ENCODE data around the gene APOOL.
"Not testable (repeated sequence)": the region's sequence is repeated elsewhere in the genome, so short reads cannot be mapped to it uniquely, and the experiment has no call there.

The APOOL gene

DNA sequence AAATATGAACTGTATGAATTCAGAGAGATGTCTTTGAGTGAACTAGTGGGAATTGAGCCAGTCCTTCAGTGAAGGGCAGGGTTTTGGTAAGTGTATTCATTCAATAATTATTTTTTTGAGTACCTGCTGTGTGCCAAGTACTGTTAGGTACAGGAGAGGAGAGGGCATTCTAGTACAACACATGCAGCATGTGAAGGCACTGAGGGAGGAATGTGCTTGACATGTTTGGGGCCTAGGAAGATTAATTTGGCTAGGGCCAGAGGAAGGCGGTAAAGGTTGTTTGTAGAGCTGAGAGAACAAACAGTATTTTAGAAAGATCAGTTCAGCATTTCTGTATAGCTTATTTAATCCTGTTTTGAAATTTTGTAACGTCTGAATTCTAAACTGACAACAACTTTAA, 27.8 kb downstream of the APOOL start:
- TF ChIP-seq, protein P1, sequence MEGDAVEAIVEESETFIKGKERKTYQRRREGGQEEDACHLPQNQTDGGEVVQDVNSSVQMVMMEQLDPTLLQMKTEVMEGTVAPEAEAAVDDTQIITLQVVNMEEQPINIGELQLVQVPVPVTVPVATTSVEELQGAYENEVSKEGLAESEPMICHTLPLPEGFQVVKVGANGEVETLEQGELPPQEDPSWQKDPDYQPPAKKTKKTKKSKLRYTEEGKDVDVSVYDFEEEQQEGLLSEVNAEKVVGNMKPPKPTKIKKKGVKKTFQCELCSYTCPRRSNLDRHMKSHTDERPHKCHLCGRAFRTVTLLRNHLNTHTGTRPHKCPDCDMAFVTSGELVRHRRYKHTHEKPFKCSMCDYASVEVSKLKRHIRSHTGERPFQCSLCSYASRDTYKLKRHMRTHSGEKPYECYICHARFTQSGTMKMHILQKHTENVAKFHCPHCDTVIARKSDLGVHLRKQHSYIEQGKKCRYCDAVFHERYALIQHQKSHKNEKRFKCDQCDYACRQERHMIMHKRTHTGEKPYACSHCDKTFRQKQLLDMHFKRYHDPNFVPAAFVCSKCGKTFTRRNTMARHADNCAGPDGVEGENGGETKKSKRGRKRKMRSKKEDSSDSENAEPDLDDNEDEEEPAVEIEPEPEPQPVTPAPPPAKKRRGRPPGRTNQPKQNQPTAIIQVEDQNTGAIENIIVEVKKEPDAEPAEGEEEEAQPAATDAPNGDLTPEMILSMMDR (IDR thresholded peaks at IDR 0.05): no peak
- TF ChIP-seq ZFX (IDR thresholded peaks at IDR 0.05; ENCODE audit: borderline replicate concordance): no peak

DNA sequence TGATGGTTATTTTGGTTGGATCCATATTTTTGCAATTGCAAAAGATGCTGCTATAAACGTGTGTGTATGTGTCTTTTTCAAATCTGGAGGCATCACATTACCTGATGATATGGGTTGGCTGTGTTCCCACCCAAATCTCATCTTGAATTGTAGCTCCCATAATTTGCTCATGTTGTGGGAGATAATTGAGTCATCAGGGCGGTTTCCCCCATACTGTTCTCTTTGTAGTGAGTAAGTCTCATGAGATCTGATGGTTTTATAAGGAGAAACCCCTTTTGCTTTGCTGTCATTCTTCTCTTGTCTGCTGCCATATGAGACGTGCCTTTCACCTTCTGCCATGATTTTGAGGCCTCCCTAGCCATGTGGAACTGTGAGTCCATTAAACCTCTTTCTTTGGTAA, 33.4 kb downstream of the APOOL start:
- no peak overlapping the region for H3K27ac ChIP-seq
- TF ChIP-seq, protein P1 (IDR thresholded peaks at IDR 0.05): no peak
- TF ChIP-seq ZFX (IDR thresholded peaks at IDR 0.05; ENCODE audit: borderline replicate concordance): no peak

More for the DNA sequence above, 27.8 kb downstream of the APOOL start:
- H3K27ac ChIP-seq: no peak overlapping the region

DNA sequence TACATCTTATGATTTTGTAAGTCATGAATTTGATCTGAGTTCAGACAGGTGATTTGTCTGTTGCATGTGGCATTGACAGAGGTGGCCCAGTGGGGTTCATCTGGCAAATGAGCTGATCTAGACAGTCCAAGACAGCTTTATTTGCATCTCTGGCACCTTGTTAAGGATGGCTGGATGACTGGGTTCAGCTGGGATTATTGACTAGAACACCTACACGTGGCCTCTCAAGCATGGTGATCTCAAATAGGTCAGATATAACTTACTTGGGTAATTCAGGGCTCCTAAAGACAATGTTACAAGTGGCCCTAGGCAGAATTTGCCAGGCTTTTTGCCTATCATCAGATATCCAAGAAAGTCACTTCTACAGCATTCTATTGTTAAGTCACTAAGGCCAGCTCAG, 48.0 kb downstream of the APOOL start:
- TF ChIP-seq ZFX (IDR thresholded peaks at IDR 0.05; ENCODE audit: borderline replicate concordance): no peak
- TF ChIP-seq, protein P1 (IDR thresholded peaks at IDR 0.05): no peak

DNA sequence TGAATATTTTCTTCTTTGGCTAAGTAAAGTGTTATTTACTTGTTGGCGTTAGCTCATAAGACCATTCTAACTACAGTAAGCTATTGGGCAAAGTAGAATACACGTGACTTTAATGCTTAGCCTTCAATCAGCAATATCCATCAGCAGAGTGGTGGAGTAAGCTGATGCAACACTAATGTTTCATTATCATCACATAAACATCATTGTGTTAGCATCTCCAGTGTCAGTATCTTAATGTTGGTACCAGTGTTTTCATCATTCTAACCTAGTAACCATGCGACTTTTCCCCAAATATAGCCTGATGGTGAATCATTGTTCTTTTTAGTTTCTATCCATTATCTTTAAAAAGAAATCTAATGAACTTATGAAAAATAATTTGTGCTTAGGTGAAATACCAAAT, 48.5 kb downstream of the APOOL start:
- H3K27ac ChIP-seq: no peak overlapping the region
- TF ChIP-seq, protein P1 (IDR thresholded peaks at IDR 0.05): no peak
- TF ChIP-seq ZFX (IDR thresholded peaks at IDR 0.05; ENCODE audit: borderline replicate concordance): no peak

More for the DNA sequence above, 48.0 kb downstream of the APOOL start:
- no peak overlapping the region for H3K27ac ChIP-seq

DNA sequence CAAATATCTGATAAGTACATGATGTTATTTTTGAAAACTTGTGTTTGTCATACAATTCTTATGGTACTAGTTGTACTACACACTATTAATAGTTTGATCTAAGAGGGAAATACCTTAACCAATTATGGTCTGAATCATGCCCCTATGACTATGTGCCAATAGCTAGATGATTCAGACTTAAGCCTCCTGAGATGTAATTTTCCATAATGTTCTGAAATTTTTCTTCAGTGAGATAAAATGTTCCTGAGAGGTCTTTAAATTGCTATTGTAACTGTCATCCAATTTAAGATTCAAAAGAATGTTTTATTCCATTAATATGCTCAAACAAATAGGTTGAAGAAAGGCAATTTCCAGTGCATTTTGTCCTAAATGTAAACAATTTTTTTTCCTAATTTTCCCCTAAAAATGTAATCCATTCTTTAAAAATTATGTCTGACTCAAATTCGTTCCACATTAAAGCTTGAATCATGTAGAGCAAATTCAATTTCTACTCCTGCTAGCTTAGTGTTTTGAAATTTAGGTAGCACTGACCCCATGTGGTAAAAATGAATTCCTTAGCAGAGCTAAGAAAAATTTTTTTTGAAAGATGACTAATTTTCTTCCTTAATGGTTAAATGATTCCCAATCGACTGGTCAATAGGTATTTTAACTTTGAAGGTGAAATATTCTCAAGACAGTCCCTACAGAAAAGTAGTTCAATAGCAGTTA, 49.1 kb downstream of the APOOL start:
- TF ChIP-seq, protein P1 (IDR thresholded peaks at IDR 0.05): no peak
- no peak for TF ChIP-seq ZFX (IDR thresholded peaks at IDR 0.05; ENCODE audit: borderline replicate concordance)
- no peak overlapping the region for H3K27ac ChIP-seq

DNA sequence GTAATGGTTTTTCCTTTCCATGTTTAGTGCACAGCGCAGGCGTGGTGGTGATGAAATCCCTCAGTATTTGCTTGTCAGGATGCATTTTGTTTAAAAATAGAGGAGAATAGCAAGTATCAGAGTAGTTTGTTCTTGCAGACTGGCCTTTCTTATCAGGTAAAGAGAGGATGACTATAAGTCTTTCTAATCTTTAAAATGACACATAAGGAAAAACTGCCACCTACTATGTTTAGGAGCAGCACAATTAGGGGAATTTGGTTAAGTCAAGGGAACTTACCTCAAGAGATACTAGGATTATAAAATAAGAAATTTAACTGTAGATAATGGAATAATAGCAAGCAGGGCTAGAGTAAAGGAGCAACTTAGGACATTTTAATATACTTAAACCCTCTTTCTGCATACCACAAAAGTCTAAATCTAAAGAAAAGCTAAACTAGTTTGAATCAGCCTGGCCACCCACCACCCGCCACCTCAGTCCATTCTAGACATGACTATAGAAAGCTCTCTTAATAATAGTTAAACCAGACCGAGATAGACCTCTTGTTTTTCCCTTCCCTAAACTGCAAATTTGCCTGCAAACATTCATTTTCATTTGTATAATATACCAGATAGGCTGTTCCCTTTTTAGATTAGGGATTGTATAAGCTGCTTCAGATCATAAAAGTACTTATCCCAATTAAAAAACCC, 62.0 kb downstream of the APOOL start:
- no peak overlapping the region for H3K27ac ChIP-seq
- no peak for TF ChIP-seq ZFX (IDR thresholded peaks at IDR 0.05; ENCODE audit: borderline replicate concordance)
- TF ChIP-seq, protein P1 (IDR thresholded peaks at IDR 0.05): no peak

DNA sequence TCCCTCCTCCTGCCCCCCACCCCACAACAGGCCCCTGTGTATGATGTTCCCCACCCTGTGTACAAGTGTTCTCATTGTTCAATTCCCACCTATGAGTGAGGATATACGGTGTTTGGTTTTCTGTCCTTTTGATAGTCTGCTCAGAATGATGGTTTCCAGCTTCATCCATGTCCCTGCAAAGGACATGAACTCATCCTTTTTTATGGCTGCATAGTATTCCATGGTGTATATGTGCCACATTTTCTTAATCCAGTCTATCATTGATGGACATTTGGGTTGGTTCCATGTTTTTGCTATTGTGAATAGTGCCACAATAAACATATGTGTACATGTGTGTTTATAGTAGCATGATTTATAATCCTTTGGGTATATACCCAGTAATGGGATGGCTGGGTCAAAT, 73.6 kb downstream of the APOOL start:
- H3K27ac ChIP-seq: not testable (repeated sequence)

Data from 22Rv1 (cell line).